CD4-positive, alpha-beta T cell treated with Interleukin-17A for 4 hours (primary cell): Measurements from ENCODE around the gene ARHGEF28.

ENCODE experiments used
- DNase-seq: peaks from one replicate; pipeline ENCODE4 v3.0.0-alpha.2; 2020; ENCODE audit warnings: mixed read lengths

ARHGEF28 gene

GRCh38 chr5:73663161-73663859, 37.3 kb downstream of the ARHGEF28 start:
- DNase-seq, result no peak

- DNase-seq, result no peak
These were observed 37.9 kb downstream of the ARHGEF28 start for GRCh38 chr5:73663860-73664240.

- DNase-seq, result no peak
These were observed 38.8 kb downstream of the ARHGEF28 start for GRCh38 chr5:73664796-73665195.

DNA sequence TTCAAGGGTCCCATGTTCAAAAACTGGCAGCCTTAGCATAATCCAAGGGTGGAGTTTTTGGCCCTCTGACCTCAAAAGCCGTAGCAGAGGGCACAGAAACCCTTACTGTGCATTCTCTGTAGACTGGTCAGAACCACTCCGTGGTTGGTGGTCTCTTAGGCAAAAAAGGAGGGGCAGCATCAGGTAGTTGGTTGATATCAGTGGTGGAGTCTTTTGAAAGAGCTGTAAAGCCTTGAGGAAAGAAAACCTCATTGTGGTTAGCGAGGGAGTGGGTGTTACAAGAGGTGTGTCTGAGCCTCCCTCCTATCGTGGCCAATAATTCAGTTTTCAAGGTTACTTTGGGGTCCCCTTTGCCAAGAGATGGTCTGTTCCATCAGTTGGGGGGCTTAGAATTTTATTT, 40.9 kb downstream of the ARHGEF28 start:
- no peak for DNase-seq

DNA sequence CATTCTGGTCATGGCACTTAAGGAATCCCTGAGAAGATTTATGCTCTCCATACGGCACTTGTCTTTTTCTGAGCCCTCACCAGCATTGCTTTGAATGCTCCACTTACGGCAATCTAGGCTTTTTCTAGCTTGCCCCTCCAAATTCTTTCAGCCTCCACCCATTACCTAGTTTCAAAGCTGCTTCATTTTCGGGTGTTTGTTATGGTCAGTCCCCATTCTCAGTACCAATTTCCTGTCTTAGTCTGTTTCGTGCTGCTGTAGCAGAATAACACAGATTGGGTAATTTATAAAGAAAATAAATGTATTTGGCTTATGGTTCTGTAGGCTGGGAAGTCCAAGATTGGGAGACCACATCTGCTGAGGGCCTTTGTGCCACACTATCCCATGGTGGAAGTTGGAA, 42.0 kb downstream of the ARHGEF28 start:
- DNase-seq, result no peak

GRCh38 chr5:73668486-73669111, 42.6 kb downstream of the ARHGEF28 start:
- no peak for DNase-seq

GRCh38 chr5:73670731-73671130, 44.7 kb downstream of the ARHGEF28 start:
- no peak for DNase-seq

GRCh38 chr5:73672132-73672531, 46.1 kb downstream of the ARHGEF28 start:
- DNase-seq, result no peak

GRCh38 chr5:73673161-73673591, 47.2 kb downstream of the ARHGEF28 start:
- no peak for DNase-seq

DNA sequence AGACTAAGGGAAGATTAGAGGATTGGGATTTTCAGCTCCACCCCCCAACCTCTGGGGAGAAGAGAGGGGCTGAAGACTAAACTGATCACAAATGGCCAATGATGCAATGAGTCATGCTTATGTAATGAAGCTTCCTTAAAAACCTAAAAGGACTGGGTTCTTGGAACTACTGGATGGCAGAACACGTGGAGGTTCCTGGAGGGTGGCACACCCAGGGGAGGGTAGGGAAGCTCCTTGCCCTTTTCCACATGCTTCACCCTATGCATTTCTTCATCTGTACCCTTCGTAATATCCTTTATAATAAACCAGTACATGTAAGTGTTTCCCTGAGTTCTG, 48.6 kb downstream of the ARHGEF28 start:
- DNase-seq, result no peak

DNA sequence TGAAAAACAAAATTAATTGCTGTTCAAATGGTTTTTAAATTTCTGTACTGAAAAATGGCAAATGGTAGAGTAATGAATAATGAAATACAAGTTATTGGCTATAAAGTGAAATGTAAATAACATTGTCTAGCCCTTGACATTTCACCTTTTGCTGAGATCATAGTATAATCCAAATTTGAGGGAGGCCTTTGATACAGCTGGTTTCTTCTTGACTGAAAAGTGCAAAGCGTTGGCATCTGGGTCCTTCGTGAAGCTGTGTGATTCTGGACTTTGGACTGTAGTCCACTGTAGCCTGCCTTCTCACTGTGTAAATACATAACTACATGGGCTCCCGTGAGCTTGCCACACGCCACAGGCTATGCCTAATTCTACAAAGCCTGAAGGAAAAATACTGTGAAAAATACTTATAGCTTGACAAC, 52.3 kb downstream of the ARHGEF28 start:
- no peak for DNase-seq

- no peak for DNase-seq
These were observed 52.8 kb downstream of the ARHGEF28 start for GRCh38 chr5:73678807-73679206.

- no peak for DNase-seq
These were observed 56.2 kb downstream of the ARHGEF28 start for GRCh38 chr5:73682176-73682575.

GRCh38 chr5:73684691-73685090, 58.7 kb downstream of the ARHGEF28 start:
- no peak for DNase-seq

DNA sequence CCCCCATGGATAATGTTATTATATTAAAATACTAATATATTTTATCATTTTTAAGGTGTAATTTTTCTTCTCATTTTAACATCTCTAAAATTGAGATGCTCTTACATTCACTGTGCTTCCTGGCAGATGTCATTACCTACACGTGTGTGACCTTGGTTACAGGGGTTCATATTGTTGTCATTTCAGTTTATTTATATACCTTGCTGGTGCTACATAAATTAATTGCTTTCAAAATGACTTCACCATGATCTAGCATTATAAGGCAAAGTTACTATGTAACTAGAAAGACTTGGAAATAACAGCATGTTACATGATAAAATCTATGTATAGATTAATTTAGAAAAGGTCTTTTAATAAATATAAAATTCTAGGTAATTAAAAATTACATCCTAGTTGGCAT, 60.9 kb downstream of the ARHGEF28 start:
- DNase-seq, result no peak

DNA sequence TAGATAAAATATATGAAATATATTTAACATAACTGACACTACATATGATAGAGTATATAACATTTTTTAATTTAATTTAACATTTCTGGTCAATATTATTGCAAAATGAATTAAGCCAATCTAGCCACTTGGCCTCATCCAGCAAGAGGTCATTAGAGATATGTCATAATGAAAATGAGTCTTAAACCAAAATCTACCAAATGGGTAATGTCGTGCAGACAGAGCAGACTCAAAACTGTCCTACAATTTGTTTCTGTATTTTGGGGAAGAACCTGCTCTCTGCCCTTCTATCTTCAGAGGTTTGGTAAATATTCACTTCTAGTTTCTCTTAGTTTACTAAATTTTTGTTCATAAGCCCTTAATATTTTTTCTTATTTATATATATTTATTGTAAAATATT, 61.4 kb downstream of the ARHGEF28 start:
- no peak for DNase-seq

GRCh38 chr5:73690015-73690414, 64.0 kb downstream of the ARHGEF28 start:
- no peak for DNase-seq

DNA sequence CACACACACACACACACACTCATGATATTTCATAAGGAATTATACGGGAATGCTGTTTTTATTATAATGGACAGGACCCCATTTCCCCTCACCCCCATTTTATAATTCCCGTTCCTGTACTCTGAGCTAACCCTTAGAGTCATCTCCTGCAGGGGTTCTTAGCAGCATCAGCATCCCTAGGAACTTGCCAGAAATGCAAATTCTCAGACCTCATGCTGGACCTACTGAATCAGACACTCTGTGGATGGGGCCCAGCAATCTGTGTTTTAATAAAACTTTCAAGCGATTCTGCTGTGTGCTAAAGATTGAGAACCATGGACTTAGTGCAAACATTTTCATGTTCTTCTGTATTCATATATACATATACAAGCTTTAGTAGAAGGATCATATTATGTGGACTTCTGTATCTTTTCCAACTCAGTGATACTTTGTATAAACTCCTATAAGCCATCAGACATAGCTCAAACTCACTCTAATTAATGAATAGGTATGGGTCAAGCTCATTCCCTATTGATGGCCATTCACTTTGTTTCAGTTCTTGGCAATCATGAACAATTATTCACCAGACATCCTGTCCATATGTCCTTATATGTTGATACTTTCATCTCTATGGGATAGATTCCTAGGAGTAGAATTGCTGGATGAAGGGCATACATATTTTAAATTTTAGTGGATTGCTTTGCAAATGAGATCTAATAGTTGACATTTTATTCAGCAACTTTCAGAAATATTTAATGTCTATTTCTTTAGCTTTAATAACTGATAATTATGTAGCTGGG, 65.5 kb downstream of the ARHGEF28 start:
- no peak for DNase-seq

DNA sequence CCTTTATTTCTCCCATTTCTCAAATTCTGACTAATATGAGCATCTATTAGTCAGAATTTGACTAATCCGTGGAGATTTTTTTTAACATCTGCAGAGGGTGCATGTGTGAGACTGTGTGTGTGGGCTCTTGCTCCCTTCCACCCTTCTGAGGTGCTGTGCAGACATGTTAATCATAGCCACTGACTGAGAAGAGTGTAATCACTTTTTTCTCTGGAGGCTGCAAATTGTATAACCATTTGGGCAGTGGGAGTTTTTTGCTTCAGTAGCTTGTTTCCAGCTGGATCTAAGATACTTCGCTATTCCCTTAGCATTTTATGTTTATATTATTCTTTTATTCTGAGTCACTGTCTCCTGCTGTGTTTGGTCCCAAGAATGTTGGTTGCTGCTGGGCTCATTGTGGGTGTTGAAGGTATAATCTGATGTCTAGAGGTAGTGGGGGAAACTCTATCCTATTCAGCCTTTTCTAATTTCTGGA, 66.2 kb downstream of the ARHGEF28 start:
- no peak for DNase-seq

DNA sequence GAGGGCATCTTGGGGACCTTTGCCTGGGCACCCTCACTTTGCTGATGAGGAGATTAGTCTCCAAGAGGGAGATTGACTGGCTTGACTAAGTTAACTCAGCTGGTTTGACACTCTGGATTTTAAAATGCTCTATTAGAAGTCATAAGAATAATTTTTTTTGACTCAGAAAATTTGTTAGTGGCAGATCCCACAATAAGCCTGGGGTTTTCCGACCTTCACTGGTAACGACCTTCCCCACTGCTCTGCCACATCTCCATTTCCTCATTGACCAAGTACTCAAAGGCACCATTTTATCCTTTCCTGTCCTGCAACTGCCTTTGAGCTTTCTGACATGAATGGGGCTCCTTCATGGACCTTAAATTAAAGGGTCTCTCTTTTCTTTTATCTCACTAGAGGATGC, 67.0 kb downstream of the ARHGEF28 start:
- no peak for DNase-seq

DNA sequence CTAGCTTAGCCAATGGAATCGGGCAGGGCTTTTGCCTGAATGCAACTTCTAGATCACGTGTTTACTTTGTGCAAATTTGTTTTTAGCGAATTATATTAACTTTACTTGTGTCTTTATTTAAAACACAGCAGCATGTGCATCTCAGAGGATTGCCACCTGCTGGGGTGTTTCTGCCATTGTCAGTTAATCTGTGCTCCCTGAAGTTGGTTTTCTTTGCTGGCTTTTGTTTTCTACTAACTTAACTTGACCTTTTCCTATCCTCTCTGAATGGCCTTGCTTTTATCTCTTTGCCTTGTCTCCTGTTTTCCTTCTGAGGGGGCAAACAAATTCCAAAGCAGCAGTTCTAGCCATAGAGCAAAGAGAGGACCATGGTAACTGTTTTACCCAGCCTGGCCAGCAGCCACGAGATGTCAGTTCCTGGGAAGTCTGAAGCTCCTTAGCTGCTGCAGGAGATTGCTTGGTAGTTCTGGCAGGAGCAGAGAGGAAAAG, 67.6 kb downstream of the ARHGEF28 start:
- no peak for DNase-seq

- no peak for DNase-seq
These were observed 68.1 kb downstream of the ARHGEF28 start for GRCh38 chr5:73694089-73694488.

GRCh38 chr5:73698011-73698410, 72.0 kb downstream of the ARHGEF28 start:
- no peak for DNase-seq

DNA sequence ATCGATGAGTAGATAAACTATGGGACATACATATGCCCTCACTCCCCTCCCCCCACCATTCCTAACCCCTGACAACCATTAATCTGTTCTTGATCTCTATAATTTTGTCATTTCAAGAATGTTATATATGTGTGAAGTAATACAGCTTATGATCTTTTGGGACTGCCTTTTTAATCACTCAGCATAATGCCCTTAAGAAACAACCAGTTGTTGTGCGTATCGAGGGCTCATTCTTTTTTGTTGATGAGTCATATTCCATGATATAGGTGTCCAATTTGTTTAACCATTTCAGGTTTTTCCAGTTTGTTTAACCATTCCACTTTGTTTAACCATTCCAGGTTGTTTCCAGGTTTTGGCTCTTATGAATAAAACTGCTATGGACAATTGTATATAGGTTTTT, 75.6 kb downstream of the ARHGEF28 start:
- no peak for DNase-seq
